Erythroblast (primary cell): ENCODE data around the gene DNASE1L1.

Experiments
- GATA1 ChIP-seq: IDR thresholded peaks from 2 replicates; pipeline ENCODE4 v1.6.1; 2011; ENCODE audit warnings: low read depth, mild to moderate bottlenecking, control low read depth, low read length, moderate library complexity
- POLR2A ChIP-seq: IDR thresholded peaks from 2 replicates; pipeline ENCODE4 v1.6.1; 2011; ENCODE audit warnings: mild to moderate bottlenecking, low read length

DNA sequence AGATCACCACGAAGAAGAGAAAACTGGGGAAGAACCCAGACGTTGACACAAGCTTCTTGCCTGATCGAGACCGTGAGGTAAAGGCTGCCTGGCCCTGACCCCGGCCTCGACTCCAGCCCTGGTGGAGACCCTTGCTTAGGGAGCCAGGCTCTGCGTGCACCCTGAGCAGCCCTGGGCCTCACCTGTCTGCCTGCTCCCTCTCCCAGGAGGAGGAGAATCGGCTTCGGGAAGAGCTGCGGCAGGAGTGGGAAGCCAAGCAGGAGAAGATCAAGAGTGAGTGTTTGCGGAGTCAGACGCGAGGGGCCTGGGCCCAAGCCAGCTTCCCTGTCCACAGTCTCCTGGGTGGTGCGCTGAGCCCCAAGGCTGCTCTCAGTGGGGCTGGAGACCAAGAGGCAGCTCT, 39.4 kb upstream of the DNASE1L1 start:
- no peak for TF ChIP-seq POLR2A
- no peak for TF ChIP-seq GATA1
